ENCODE results near the gene ARID1B. TPM values are rescaled to one million over a fixed set of nuclear protein-coding genes. Genes with fewer than 3 reads are reported as not detected.

The ARID1B gene
- total and polyA plus RNA-seq, 9 of the 15 experiments (the other 6 are each of a cell fraction or from before 2014, with no cell fraction given), result 12.5 to 50.5 (median 25.8) TPM

DNA sequence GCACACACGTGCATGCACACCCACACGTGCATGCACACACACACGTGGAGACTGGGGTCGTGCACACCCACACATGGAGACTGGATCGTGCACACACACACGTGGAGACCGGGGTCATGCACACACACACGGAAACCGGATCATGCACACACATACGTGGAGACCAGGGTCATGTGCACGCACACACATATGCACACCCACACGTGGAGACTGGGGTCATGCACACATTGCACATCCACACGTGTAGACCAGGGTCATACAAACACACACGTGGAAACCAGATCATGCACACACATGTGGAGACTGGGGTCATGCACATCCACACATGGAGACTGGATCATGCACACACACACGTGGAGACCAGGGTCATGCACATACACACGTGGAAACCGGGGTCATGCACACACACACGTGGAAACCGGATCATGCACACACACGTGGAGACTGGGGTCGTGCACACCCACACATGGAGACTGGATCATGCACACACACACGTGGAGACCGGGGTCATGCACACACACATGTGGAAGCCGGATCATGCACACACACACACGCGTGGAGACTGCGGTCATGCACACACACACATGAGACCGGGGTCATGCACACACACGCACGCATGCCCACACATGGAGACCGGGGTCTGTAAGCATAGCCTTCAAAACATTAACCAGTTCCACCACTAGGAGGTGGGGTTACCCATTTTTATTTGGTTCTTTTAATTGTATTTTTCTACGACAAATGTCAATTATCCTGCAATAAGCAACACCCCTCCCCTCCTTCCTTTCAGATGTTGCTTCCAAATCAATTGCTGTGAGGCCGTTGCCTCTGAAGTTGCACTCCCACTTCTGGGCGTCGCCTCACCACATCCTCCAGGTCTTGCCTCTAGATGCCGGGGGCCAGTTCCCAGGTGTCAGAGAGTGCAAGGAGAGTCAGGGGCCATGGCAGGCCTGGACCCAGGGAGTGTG is 450.3 kb downstream of the ARID1B start:
- ChIA-PET CTCF (ENCODE audit: low intra/inter-chr PET ratio) (interaction anchor here (1.6 kb wide), 1 partner anchor 47 kb away, joined by 3 read pairs; no protein-coding TSS in a partner anchor), POLR2A (interaction anchor here (0.5 to 1.2 kb wide), 3 partner anchors 16 to 447 kb away, joined by 3 to 5 read pairs (median 3); no protein-coding TSS in a partner anchor)
- no TSS peak for BruUV-seq (replicated peaks)
- Histone ChIP-seq H2AFZ (ENCODE audit: low read depth, low read length) (no peak overlapping the region), H3K4me2 (ENCODE audit: insufficient read depth, low read length) (peak overlapping the region; percentile 17; the same call in 1 of the 2 replicates), H3K27me3 (ENCODE audit: control insufficient read depth in 2 of 2, insufficient read depth in 2 of 2, low read length in 2 of 2) (peaks cover 0 to 9% of the 10 kb centered on the region in 2 experiments; a peak in 1 of 5 replicates), H3K9me1 (ENCODE audit: control insufficient read depth, insufficient read depth, low read length) (no peaks in the 10 kb centered on the region), H4K20me1 (replicated peaks; ENCODE audit: control insufficient read depth, insufficient read depth, low read length) (no peaks in the 10 kb centered on the region), H3K79me2 (ENCODE audit: control insufficient read depth, insufficient read depth, low read length) (no peaks in the 10 kb centered on the region), H3K4me3 (no peak overlapping the region), H3K9me3 (replicated peaks; ENCODE audit: control insufficient read depth, insufficient read depth, low read depth, low read length) (no peaks in the 10 kb centered on the region), H3K9ac (ENCODE audit: insufficient read depth in 1 of 2, low read depth in 2 of 2, low read length in 2 of 2) (peak overlapping the region in 1 of 2 experiments; percentile 26; a peak in 2 of 4 replicates), H3K4me1 (replicated peaks in 1 of 2; ENCODE audit: control insufficient read depth in 2 of 2, insufficient read depth in 2 of 2, low read length in 2 of 2) (peaks cover 25 to 57% of the 10 kb centered on the region in 2 experiments), H3K27ac (ENCODE audit: extremely low read depth, low read depth, low read length) (no peak overlapping the region), H3K36me3 (ENCODE audit: control insufficient read depth, insufficient read depth, low read length) (no peaks in the 10 kb centered on the region)
- WGBS (ENCODE audit: insufficient coverage, low coverage, missing lambda C conversion rate), result 42% methylated on average over 36 of the region's 36 CpGs
- DNase-seq (ENCODE audit: extremely low read depth in 1 of 4, low spot score in 3 of 4) (peak; percentile 49 to 65 (median 60)), ATAC-seq (peak; percentile 49), FAIRE-seq (peak; percentile 65)
- in situ Hi-C loops (cut with MboI), result no loop called here
- intact Hi-C loops (cut with micrococcal nuclease), result loop anchor here (1.0 kb wide), 1 partner anchor 47 kb away; no protein-coding TSS in a partner anchor
- TF ChIP-seq KDM1A (IDR thresholded peaks at IDR 0.05), result peak in 1 of 2 experiments; percentile 8; a peak in 1 of 4 replicates
- TF ChIP-seq, protein P1, sequence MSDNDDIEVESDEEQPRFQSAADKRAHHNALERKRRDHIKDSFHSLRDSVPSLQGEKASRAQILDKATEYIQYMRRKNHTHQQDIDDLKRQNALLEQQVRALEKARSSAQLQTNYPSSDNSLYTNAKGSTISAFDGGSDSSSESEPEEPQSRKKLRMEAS (CRISPR knock-in tag; IDR thresholded peaks at IDR 0.05), result peak; percentile 83
- peak; percentile 30; the same call in 1 of the 2 replicates for TF ChIP-seq SMC3 (conservative IDR thresholded peaks at IDR 0.05; ENCODE audit: insufficient read depth, low read depth, low read length)
- TF ChIP-seq CSDE1 (IDR thresholded peaks at IDR 0.05), result 0 out of 4 replicates have a peak, but pooled peaks of 1 of the 2 experiments have one; percentile 46
- TF ChIP-seq, protein P2, sequence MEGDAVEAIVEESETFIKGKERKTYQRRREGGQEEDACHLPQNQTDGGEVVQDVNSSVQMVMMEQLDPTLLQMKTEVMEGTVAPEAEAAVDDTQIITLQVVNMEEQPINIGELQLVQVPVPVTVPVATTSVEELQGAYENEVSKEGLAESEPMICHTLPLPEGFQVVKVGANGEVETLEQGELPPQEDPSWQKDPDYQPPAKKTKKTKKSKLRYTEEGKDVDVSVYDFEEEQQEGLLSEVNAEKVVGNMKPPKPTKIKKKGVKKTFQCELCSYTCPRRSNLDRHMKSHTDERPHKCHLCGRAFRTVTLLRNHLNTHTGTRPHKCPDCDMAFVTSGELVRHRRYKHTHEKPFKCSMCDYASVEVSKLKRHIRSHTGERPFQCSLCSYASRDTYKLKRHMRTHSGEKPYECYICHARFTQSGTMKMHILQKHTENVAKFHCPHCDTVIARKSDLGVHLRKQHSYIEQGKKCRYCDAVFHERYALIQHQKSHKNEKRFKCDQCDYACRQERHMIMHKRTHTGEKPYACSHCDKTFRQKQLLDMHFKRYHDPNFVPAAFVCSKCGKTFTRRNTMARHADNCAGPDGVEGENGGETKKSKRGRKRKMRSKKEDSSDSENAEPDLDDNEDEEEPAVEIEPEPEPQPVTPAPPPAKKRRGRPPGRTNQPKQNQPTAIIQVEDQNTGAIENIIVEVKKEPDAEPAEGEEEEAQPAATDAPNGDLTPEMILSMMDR (IDR thresholded peaks at IDR 0.05 in 2 of 3, conservative IDR thresholded peaks at IDR 0.05 in 1 of 3; ENCODE audit: insufficient read depth in 2 of 3, low read depth in 1 of 3, low read length in 3 of 3), result peak; percentile 43 to 67 (median 56); a peak in 5 of 6 replicates
- peak; percentile 43; the same call in 1 of the 2 replicates for TF ChIP-seq CBFB (CRISPR knock-in tag; IDR thresholded peaks at IDR 0.05)
- 0 out of 2 replicates have a peak, but pooled peaks have one; percentile 24 for TF ChIP-seq NR2C2 (CRISPR knock-in tag; IDR thresholded peaks at IDR 0.05)
- TF ChIP-seq NR2C2 (tag; IDR thresholded peaks at IDR 0.05), result no peak
- TF ChIP-seq, protein P3, sequence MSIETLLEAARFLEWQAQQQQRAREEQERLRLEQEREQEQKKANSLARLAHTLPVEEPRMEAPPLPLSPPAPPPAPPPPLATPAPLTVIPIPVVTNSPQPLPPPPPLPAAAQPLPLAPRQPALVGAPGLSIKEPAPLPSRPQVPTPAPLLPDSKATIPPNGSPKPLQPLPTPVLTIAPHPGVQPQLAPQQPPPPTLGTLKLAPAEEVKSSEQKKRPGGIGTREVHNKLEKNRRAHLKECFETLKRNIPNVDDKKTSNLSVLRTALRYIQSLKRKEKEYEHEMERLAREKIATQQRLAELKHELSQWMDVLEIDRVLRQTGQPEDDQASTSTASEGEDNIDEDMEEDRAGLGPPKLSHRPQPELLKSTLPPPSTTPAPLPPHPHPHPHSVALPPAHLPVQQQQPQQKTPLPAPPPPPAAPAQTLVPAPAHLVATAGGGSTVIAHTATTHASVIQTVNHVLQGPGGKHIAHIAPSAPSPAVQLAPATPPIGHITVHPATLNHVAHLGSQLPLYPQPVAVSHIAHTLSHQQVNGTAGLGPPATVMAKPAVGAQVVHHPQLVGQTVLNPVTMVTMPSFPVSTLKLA (conservative IDR thresholded peaks at IDR 0.05), result peak in 1 of 2 experiments; percentile 29; a peak in 1 of 4 replicates
- TF ChIP-seq BHLHE40 (IDR thresholded peaks at IDR 0.05; ENCODE audit: low read length), result peak; percentile 25; the same call in 1 of the 2 replicates
- TF ChIP-seq XRCC5 (IDR thresholded peaks at IDR 0.05; ENCODE audit: low read depth, low read length), result 0 out of 2 replicates have a peak, but pooled peaks have one; percentile 27
- TF ChIP-seq IRF2 (CRISPR knock-in tag; IDR thresholded peaks at IDR 0.05), result 0 out of 2 replicates have a peak, but pooled peaks have one; percentile 8
- TF ChIP-seq JUND (IDR thresholded peaks at IDR 0.05; ENCODE audit: borderline replicate concordance, low read depth, low read length), result no peak
- TF ChIP-seq JUND (tag; IDR thresholded peaks at IDR 0.05; ENCODE audit: borderline replicate concordance, low read depth, low read length), result no peak
